Gastroesophageal sphincter (tissue), 4 donors: Measurements from ENCODE around the gene KCNQ4. TPM values are rescaled to one million over a fixed set of nuclear protein-coding genes. Genes with fewer than 3 reads are reported as not detected.

ENCODE experiments used
- ATAC-seq: fragments of 150-250 bp; one replicate; pipeline ENCODE4 v1.9.1; 2016; ENCODE audit warnings: mild to moderate bottlenecking, moderate library complexity
- H3K27ac ChIP-seq, 4 donors: fragments of 200-600 bp; sonication (generic) in 3 of 4; 1 replicate in 3 of 4; 2 replicates in 1 of 4; pipeline ENCODE4 v1.5.1; 2016 to 2019
- H3K27me3 ChIP-seq: fragments of 200-600 bp; sonication (generic); one replicate; pipeline ENCODE4 v1.5.1; 2019
- H3K36me3 ChIP-seq, 2 donors: fragments of 200-600 bp; sonication (generic); one replicate each; pipeline ENCODE4 v1.5.1; 2019; ENCODE audit warnings: control low read depth in 1 of 2
- H3K4me1 ChIP-seq, 3 donors: fragments of 200-600 bp; sonication (generic); 1 replicate in 2 of 3; 2 replicates in 1 of 3; pipeline ENCODE4 v1.5.1; 2016 to 2019; ENCODE audit warnings: control low read depth in 2 of 3
- H3K4me3 ChIP-seq, 2 donors: fragments of 200-600 bp; sonication (generic); one replicate each; pipeline ENCODE4 v1.5.1; 2019; ENCODE audit warnings: mild to moderate bottlenecking in 1 of 2, moderate library complexity in 1 of 2
- H3K9me3 ChIP-seq, 3 donors: fragments of 200-600 bp; sonication (generic); one replicate each; pipeline ENCODE4 v1.5.1; 2017 to 2019; ENCODE audit warnings: control low read depth in 2 of 3
- CTCF ChIP-seq, 4 experiments: fragments of 200-600 bp in 2 of 4; fragments of 450-650 bp in 2 of 4; sonication (generic) in 1 of 4; IDR thresholded peaks; one replicate each; pipeline ENCODE4 v1.5.1; 2017 to 2019; ENCODE audit warnings: antibody characterized with exemption in 4 of 4, mild to moderate bottlenecking in 2 of 4, moderate library complexity in 2 of 4
- EP300 ChIP-seq: sonication (generic); formaldehyde crosslinking; IDR thresholded peaks from one replicate; pipeline ENCODE4 v1.6.1; 2017; ENCODE audit warnings: antibody characterized with exemption, mild to moderate bottlenecking
- POLR2A ChIP-seq, 2 donors: fragments of 450-650 bp; IDR thresholded peaks; one replicate each; pipeline ENCODE4 v1.6.1; 2017; ENCODE audit warnings: antibody characterized with exemption in 2 of 2, mild to moderate bottlenecking in 2 of 2, moderate library complexity in 1 of 2
- POLR2AphosphoS5 ChIP-seq: sonication (generic); formaldehyde crosslinking; IDR thresholded peaks from one replicate; pipeline ENCODE4 v1.6.1; 2017; ENCODE audit warnings: antibody characterized with exemption
- WGBS, 2 donors: methylation state at CpG; one replicate each; pipeline ENCODE4 v1.1.5; 2018; ENCODE audit warnings: low coverage in 1 of 2; 5-methylcytosine and 5-hydroxymethylcytosine counted together
- total RNA-seq, 4 donors: library from RNA; depleted of rRNA; stranded (reverse); fragments of >200 nt; gene quantifications; one replicate each; pipeline ENCODE4 v1.1.0, GENCODE V29; 2016

KCNQ4 gene
- total RNA-seq, 4 donors from 2014 or later, result 6.1 to 25.5 (median 10.2) TPM

- Histone ChIP-seq H3K36me3 (peaks cover 0 to 95% of the 10 kb centered on the region in 2 donors), H3K9me3 (no peaks in the 10 kb centered on the region), H3K27me3 (no peaks in the 10 kb centered on the region), H3K4me3 (no peak overlapping the region), H3K27ac (peak overlapping the region in 1 of 4 donors; percentile 10), H3K4me1 (peaks cover 0 to 39% (median 0%) of the 10 kb centered on the region in 3 donors)
- no peak for ATAC-seq
- no CpG with 5 or more reads among the region's 2 CpGs for WGBS, 2 donors
- no peak for TF ChIP-seq POLR2A (IDR thresholded peaks at IDR 0.05)
- TF ChIP-seq POLR2AphosphoS5, result no peak
- TF ChIP-seq CTCF (IDR thresholded peaks at IDR 0.05), result no peak
- no peak for TF ChIP-seq EP300
Observed at GRCh38 chr1:40764981-40765380, 18.6 kb upstream of the KCNQ4 start.

GRCh38 chr1:40766017-40766416, 17.6 kb upstream of the KCNQ4 start:
- TF ChIP-seq POLR2AphosphoS5, result no peak
- no peak for TF ChIP-seq CTCF (IDR thresholded peaks at IDR 0.05)
- TF ChIP-seq POLR2A (IDR thresholded peaks at IDR 0.05), result no peak
- TF ChIP-seq EP300, result no peak
- peaks cover 0 to 33% (median 0%) of the 10 kb centered on the region in 3 donors for H3K4me1 ChIP-seq
- no peak overlapping the region for H3K4me3 ChIP-seq
- WGBS, 2 donors, result 100% methylated on average over 2 of the region's 2 CpGs
- H3K9me3 ChIP-seq, result no peaks in the 10 kb centered on the region
- no peak for ATAC-seq
- no peaks in the 10 kb centered on the region for H3K27me3 ChIP-seq
- H3K36me3 ChIP-seq, result peaks cover 0 to 95% of the 10 kb centered on the region in 2 donors
- no peak overlapping the region for H3K27ac ChIP-seq

GRCh38 chr1:40766560-40766959, 17.0 kb upstream of the KCNQ4 start:
- no peak for ATAC-seq
- Histone ChIP-seq H3K9me3 (no peaks in the 10 kb centered on the region), H3K36me3 (peaks cover 0 to 98% of the 10 kb centered on the region in 2 donors), H3K27ac (no peak overlapping the region), H3K27me3 (no peaks in the 10 kb centered on the region), H3K4me1 (peaks cover 0 to 27% (median 0%) of the 10 kb centered on the region in 3 donors), H3K4me3 (no peak overlapping the region)
- TF ChIP-seq EP300 (no peak), POLR2AphosphoS5 (no peak), CTCF (IDR thresholded peaks at IDR 0.05) (no peak), POLR2A (IDR thresholded peaks at IDR 0.05) (no peak)
- 84% methylated on average over 3 of the region's 4 CpGs; no CpG with 5 or more reads in 1 of the 2 donors for WGBS, 2 donors

- Histone ChIP-seq H3K36me3 (peaks cover 0 to 92% of the 10 kb centered on the region in 2 donors), H3K4me1 (peaks cover 0 to 22% (median 0%) of the 10 kb centered on the region in 3 donors), H3K27me3 (no peaks in the 10 kb centered on the region), H3K9me3 (no peaks in the 10 kb centered on the region), H3K4me3 (no peak overlapping the region), H3K27ac (peak overlapping the region in 3 of 4 donors; percentile 38 to 43 (median 38))
- no peak for ATAC-seq
- TF ChIP-seq POLR2A (IDR thresholded peaks at IDR 0.05) (no peak), EP300 (no peak), CTCF (IDR thresholded peaks at IDR 0.05) (no peak), POLR2AphosphoS5 (no peak)
- WGBS, 2 donors, result 83 to 88% methylated on average over 1 to 5 of the region's 7 CpGs
Observed at GRCh38 chr1:40768146-40768990, 15.2 kb upstream of the KCNQ4 start.

GRCh38 chr1:40769815-40770214, 13.8 kb upstream of the KCNQ4 start:
- Histone ChIP-seq H3K27ac (peak overlapping the region in 3 of 4 donors; percentile 36 to 38 (median 38)), H3K36me3 (peaks cover 0 to 78% of the 10 kb centered on the region in 2 donors), H3K9me3 (no peaks in the 10 kb centered on the region), H3K4me1 (peaks cover 0 to 37% (median 0%) of the 10 kb centered on the region in 3 donors), H3K4me3 (no peak overlapping the region), H3K27me3 (no peaks in the 10 kb centered on the region)
- WGBS, 2 donors, result 84 to 86% methylated on average over 1 to 2 of the region's 4 CpGs
- TF ChIP-seq POLR2A (IDR thresholded peaks at IDR 0.05) (no peak), EP300 (no peak), CTCF (IDR thresholded peaks at IDR 0.05) (peak in 3 of 4 experiments; percentile 27 to 48 (median 33)), POLR2AphosphoS5 (no peak)
- ATAC-seq, result no peak
